PFSK-1 (cell line): ENCODE results near the gene ZNF619.

Experiments used
- FOXP2 ChIP-seq: optimal IDR thresholded peaks from 2 replicates; pipeline ENCODE3; 2011; ENCODE audit warnings: borderline replicate concordance, control low read depth, inconsistent platforms; ENCODE audit not compliant: insufficient read depth; ENCODE audit errors: extremely low read length, extremely low read depth
- POLR2AphosphoS5 ChIP-seq: IDR thresholded peaks from 2 replicates; pipeline ENCODE4 v1.6.1; 2012; ENCODE audit warnings: low read depth, mild to moderate bottlenecking, control low read depth, low read length, moderate library complexity
- SIN3A ChIP-seq: IDR thresholded peaks from 2 replicates; pipeline ENCODE4 v1.6.1; 2012; ENCODE audit warnings: mild to moderate bottlenecking, low read length, moderate library complexity, borderline replicate concordance; ENCODE audit not compliant: insufficient read depth
- TAF1 ChIP-seq: IDR thresholded peaks from 2 replicates; pipeline ENCODE4 v1.6.1; 2012; ENCODE audit warnings: low read length, control low read depth, borderline replicate concordance; ENCODE audit not compliant: insufficient read depth
- TF ChIP-seq, protein P1 (sequence below), 2 experiments: IDR thresholded peaks; 2 replicates each; pipeline versions ENCODE4 v1.6.1 to v1.8.0; 2011 to 2012; ENCODE audit warnings: low read depth in 2 of 2, low read length in 2 of 2, control low read depth in 1 of 2, inconsistent platforms in 1 of 2, mild to moderate bottlenecking in 1 of 2, moderate library complexity in 1 of 2; ENCODE audit not compliant: insufficient read depth in 1 of 2

DNA sequence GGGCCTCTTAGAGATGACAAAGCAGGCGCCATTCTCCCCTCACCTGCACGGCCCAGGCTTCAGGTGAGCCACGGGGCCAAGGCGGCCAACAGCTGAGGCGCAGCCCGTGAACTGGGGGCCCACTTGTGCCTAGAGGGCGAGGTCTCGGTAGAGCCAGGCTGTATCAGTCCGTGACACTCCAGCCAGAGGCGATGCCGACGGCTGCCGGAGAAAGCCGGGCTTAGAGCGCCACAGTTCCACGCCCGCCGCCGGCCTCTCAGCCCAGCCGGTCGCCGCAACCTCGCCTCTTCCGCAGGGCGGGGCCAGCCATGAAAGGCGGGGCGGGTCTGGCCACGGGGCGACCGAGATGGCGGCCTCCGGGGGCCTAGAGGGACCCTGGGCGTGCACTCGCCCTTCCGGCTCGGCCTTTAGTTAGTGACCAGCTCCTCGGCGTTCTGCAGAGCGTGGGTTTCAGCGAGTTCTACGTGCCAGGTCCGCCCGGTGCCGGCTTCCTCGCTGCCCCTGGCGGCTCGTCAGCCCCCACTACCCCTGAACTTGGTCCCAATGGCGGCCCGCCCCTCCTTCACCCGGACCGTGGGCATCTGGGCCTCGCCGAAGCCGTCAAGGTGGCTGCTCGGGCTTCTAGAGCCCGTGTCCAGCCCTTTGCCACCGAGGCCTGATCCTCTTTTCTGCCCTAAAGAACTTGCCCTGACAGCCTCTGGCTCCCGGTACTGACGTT lies 47.8 kb downstream of the ZNF619 start, which contains the start of gene ZNF621:
- TF ChIP-seq, protein P1, sequence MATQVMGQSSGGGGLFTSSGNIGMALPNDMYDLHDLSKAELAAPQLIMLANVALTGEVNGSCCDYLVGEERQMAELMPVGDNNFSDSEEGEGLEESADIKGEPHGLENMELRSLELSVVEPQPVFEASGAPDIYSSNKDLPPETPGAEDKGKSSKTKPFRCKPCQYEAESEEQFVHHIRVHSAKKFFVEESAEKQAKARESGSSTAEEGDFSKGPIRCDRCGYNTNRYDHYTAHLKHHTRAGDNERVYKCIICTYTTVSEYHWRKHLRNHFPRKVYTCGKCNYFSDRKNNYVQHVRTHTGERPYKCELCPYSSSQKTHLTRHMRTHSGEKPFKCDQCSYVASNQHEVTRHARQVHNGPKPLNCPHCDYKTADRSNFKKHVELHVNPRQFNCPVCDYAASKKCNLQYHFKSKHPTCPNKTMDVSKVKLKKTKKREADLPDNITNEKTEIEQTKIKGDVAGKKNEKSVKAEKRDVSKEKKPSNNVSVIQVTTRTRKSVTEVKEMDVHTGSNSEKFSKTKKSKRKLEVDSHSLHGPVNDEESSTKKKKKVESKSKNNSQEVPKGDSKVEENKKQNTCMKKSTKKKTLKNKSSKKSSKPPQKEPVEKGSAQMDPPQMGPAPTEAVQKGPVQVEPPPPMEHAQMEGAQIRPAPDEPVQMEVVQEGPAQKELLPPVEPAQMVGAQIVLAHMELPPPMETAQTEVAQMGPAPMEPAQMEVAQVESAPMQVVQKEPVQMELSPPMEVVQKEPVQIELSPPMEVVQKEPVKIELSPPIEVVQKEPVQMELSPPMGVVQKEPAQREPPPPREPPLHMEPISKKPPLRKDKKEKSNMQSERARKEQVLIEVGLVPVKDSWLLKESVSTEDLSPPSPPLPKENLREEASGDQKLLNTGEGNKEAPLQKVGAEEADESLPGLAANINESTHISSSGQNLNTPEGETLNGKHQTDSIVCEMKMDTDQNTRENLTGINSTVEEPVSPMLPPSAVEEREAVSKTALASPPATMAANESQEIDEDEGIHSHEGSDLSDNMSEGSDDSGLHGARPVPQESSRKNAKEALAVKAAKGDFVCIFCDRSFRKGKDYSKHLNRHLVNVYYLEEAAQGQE (IDR thresholded peaks at IDR 0.05; ENCODE audit: insufficient read depth in 1 of 2, low read depth in 2 of 2, low read length in 2 of 2), result peak; percentile 15 to 38; a peak in 1 of 4 replicates
- TF ChIP-seq POLR2AphosphoS5 (peak; percentile 83), FOXP2 (peak; percentile 54), SIN3A (no peak), TAF1 (0 out of 2 replicates have a peak, but pooled peaks have one; percentile 53)
